HCT116 (cell line): ENCODE results near the gene NCCRP1.

ENCODE experiments used
- POLR2AphosphoS5 ChIP-seq: IDR thresholded peaks from 2 replicates; pipeline ENCODE4 v1.6.1; 2011; ENCODE audit warnings: mild to moderate bottlenecking, low read depth, low read length, moderate library complexity
- TF ChIP-seq, protein P1 (sequence below), 3 experiments: fragments of 200-600 bp in 1 of 3; sonication (generic) in 1 of 3; IDR thresholded peaks in 2 of 3; conservative IDR thresholded peaks in 1 of 3; 2 replicates each; pipeline ENCODE4 v1.5.1; 2012 to 2017; ENCODE audit warnings: low read depth in 2 of 3, low read length in 2 of 3, antibody characterized with exemption in 1 of 3, borderline replicate concordance in 1 of 3, control low read depth in 1 of 3, mild to moderate bottlenecking in 1 of 3, mixed read lengths in 1 of 3, mixed run types in 1 of 3, moderate library complexity in 1 of 3; ENCODE audit not compliant: insufficient read depth in 1 of 3

DNA sequence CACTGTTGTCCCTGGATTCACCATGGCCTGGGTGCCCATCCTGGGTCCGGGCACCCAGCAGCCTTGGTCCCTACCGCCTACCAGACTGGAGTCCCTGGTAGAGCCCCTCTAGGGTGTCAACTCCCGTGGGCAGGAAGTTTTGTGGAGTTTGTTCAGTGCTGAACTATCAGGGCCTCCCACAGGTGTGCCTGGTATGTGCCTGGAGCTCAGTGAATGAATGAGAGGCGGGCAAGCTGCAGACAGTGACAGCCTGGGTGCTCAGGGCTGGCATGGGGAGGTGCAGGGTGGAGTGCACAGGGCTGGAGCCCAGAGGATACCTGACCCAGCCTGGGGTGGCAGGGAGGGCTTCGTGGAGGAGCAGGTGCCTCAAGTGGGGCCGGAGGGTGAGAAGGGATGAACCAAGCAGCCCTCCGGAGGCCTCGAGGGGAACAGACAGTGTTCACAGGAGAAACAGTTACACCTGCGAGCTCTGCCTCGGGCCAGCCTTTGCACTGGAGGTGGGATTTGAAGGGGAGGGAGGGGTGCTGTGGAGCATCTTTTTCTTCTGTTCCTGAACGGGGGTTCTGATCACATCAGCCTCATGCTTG is 41.6 kb upstream of the NCCRP1 start:
- TF ChIP-seq, protein P1, sequence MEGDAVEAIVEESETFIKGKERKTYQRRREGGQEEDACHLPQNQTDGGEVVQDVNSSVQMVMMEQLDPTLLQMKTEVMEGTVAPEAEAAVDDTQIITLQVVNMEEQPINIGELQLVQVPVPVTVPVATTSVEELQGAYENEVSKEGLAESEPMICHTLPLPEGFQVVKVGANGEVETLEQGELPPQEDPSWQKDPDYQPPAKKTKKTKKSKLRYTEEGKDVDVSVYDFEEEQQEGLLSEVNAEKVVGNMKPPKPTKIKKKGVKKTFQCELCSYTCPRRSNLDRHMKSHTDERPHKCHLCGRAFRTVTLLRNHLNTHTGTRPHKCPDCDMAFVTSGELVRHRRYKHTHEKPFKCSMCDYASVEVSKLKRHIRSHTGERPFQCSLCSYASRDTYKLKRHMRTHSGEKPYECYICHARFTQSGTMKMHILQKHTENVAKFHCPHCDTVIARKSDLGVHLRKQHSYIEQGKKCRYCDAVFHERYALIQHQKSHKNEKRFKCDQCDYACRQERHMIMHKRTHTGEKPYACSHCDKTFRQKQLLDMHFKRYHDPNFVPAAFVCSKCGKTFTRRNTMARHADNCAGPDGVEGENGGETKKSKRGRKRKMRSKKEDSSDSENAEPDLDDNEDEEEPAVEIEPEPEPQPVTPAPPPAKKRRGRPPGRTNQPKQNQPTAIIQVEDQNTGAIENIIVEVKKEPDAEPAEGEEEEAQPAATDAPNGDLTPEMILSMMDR (IDR thresholded peaks at IDR 0.05 in 2 of 3, conservative IDR thresholded peaks at IDR 0.05 in 1 of 3; ENCODE audit: borderline replicate concordance in 1 of 3, insufficient read depth in 1 of 3, low read depth in 2 of 3, low read length in 2 of 3): no peak
- TF ChIP-seq POLR2AphosphoS5: no peak
